HG02798 (cell line): Measurements from ENCODE around the gene ITGA1.
"Not testable (repeated sequence)": the region's sequence is repeated elsewhere in the genome, so short reads cannot be mapped to it uniquely, and the experiment has no call there.

Experiments
- ATAC-seq: cut with Tn5 transposase; IDR thresholded peaks from one replicate; pipeline ENCODE4 v1.9.1; 2021; ENCODE audit warnings: mild to moderate bottlenecking; ENCODE audit not compliant: unreplicated experiment, poor library complexity

ITGA1 gene

GRCh38 chr5:52799983-52800393, 12.3 kb downstream of the ITGA1 start:
- peak; percentile 89 for ATAC-seq

GRCh38 chr5:52800394-52801213, 12.9 kb downstream of the ITGA1 start:
- ATAC-seq = peak; percentile 41

- ATAC-seq = no peak
Measured at GRCh38 chr5:52801329-52801728, 13.6 kb downstream of the ITGA1 start.

- no peak for ATAC-seq
Measured at GRCh38 chr5:52802272-52802973, 14.7 kb downstream of the ITGA1 start.

GRCh38 chr5:52802974-52803336, 15.2 kb downstream of the ITGA1 start:
- no peak for ATAC-seq

- ATAC-seq = no peak
Measured at GRCh38 chr5:52804387-52804791, 16.7 kb downstream of the ITGA1 start.

- no peak for ATAC-seq
Measured at GRCh38 chr5:52804981-52805380, 17.3 kb downstream of the ITGA1 start.

- no peak for ATAC-seq
Measured at GRCh38 chr5:52805615-52806014, 17.9 kb downstream of the ITGA1 start.

GRCh38 chr5:52807037-52807436, 19.3 kb downstream of the ITGA1 start:
- no peak for ATAC-seq

GRCh38 chr5:52807723-52808122, 20.0 kb downstream of the ITGA1 start:
- ATAC-seq = no peak

- no peak for ATAC-seq
Measured at GRCh38 chr5:52808316-52808901, 20.7 kb downstream of the ITGA1 start.

GRCh38 chr5:52809884-52810283, 22.2 kb downstream of the ITGA1 start:
- ATAC-seq = no peak

GRCh38 chr5:52810426-52810825, 22.7 kb downstream of the ITGA1 start:
- no peak for ATAC-seq

- no peak for ATAC-seq
Measured at GRCh38 chr5:52811067-52811749, 23.5 kb downstream of the ITGA1 start.

GRCh38 chr5:52814352-52815148, 26.8 kb downstream of the ITGA1 start:
- ATAC-seq = no peak

GRCh38 chr5:52817818-52818217, 30.1 kb downstream of the ITGA1 start:
- no peak for ATAC-seq

- no peak for ATAC-seq
Measured at GRCh38 chr5:52818360-52818759, 30.6 kb downstream of the ITGA1 start.

GRCh38 chr5:52818807-52819206, 31.1 kb downstream of the ITGA1 start:
- ATAC-seq = not testable (repeated sequence)

GRCh38 chr5:52821901-52822300, 34.2 kb downstream of the ITGA1 start:
- no peak for ATAC-seq

GRCh38 chr5:52822437-52822836, 34.7 kb downstream of the ITGA1 start:
- no peak for ATAC-seq
